Stimulated activated CD8-positive, alpha-beta memory T cell treated with anti-CD3 and anti-CD28 coated beads, Interleukin-2, amount 100 ng/mL, for 1 hour (primary cell): ENCODE data around the gene SOBP.
"Not testable (repeated sequence)": the region's sequence is repeated elsewhere in the genome, so short reads cannot be mapped to it uniquely, and the experiment has no call there.

Source experiments
- DNase-seq, 2 donors: peaks; one replicate each; pipeline ENCODE4 v3.0.0-alpha.2; 2020; ENCODE audit warnings: low read depth in 2 of 2

SOBP gene, protein sequence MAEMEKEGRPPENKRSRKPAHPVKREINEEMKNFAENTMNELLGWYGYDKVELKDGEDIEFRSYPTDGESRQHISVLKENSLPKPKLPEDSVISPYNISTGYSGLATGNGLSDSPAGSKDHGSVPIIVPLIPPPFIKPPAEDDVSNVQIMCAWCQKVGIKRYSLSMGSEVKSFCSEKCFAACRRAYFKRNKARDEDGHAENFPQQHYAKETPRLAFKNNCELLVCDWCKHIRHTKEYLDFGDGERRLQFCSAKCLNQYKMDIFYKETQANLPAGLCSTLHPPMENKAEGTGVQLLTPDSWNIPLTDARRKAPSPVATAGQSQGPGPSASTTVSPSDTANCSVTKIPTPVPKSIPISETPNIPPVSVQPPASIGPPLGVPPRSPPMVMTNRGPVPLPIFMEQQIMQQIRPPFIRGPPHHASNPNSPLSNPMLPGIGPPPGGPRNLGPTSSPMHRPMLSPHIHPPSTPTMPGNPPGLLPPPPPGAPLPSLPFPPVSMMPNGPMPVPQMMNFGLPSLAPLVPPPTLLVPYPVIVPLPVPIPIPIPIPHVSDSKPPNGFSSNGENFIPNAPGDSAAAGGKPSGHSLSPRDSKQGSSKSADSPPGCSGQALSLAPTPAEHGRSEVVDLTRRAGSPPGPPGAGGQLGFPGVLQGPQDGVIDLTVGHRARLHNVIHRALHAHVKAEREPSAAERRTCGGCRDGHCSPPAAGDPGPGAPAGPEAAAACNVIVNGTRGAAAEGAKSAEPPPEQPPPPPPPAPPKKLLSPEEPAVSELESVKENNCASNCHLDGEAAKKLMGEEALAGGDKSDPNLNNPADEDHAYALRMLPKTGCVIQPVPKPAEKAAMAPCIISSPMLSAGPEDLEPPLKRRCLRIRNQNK

DNA sequence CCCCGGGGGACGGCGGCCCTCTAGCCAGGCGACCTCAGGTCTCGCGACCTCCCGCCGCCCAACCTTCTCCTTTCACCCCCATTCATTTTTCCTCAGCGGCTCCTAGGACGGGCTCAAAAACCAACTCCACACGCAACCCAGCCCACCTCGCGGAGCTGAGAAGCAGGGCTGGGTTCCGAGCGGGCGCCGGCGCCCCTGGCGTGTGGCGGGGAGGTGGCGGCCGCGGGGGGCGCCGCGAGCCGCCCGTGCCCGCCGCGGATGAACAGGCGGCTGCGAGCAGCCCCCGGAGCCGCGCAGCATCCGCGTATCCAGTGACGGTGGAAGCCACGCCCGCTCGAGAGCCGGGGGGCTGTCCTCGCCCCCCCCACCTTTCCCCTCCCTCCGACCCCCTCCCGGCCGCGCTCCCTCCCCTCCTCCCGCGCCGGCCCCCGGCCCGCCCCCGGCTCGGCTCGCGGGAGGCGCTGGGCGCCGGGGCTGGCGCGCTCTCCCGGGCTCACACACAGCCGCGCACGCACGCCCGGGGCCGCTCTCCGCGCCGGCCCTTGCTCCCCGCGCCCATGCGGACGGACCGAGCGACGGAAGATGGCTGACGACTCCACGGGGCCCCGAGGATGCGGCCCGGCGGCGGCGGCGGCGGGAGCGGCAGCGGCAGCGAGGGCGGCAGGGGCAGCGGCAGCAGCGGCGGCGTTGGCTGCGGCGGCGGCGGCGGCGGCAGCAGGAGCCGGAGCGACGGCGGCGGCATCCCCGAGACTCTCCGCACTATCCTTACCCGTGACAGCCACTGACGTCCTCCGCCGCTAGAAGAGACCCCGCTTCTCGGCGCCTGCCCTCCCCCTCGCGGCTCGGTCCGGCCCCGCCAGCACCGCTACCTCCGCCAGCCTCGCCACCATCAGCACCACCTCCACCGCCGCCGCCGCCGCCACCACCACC, at the start of gene SOBP:
Gene SOBP, plus strand, starts transcription at position 482 of the 930 bp plus-strand sequence. CDS start 500 bp downstream, outside the sequence.
- peak in 1 of 2 donors; percentile 18 for DNase-seq

DNA sequence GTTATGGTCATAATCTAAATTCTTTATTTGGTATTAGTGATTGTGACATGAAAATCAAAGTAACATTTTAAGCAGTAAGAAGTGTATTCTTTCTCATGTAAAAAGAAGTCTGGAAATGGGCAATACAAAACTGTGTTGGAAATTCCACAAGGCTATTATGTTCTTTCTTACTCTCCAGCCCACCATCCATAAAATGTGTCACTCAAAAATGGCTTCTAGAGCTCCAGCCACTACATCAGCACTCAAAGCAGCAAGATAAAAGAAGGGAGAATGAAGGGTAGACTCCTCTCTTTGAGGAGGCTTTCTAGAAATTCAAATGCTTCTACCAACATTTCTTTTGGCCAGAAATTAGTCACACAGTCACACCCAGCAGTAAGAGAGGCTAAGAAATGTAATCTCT, 49.0 kb upstream of the SOBP start:
- DNase-seq, result no peak

DNA sequence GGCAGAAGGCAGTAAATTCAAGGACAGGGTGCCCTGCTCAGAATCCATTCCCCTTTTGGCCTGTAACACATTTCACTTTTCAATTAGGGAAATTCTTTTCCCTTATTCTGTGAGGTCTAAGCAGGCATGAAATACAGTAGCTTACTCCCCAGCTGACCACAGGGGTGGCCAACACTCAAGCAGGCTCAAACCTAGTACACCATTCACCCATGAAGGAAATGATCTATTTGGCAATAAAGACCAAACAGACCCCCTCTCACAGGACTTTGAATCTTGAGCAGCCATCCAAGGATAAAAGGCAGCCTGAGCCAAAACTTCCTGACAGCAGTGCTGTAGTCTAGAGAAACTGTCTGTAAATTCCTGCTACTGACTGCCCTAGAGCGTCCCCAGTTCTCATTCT, 48.2 kb upstream of the SOBP start:
- no peak for DNase-seq

DNA sequence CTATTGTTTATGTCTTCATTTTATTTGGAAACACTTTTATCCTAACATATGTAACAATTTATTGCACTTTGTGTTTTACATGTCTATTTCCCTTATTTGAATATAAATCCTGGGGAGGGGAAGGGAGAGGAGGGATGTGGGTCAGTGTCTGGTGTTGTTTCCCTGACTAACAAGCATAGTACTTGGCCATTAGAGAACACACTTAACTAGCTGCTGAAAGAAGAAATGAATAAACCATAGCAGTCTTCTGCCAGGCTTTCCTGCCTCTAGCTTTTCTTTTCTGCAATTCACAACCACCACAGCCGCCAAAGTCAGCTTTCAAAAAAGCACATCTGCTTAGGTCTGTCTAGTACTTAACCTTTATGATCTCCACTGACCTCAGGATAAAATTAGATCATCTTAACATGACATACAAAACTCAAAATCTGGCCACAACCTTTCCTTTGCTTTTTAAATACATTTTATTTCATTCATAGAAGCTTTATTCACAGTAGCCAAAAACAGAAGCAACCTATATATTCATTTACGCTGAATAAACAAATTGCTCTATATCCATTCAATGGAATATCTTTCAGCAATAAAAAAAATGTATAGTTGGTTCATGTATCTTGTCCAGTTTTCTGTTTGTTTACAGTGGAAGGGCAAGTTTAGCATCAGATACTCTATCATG, 46.8 kb upstream of the SOBP start:
- DNase-seq, result no peak

DNA sequence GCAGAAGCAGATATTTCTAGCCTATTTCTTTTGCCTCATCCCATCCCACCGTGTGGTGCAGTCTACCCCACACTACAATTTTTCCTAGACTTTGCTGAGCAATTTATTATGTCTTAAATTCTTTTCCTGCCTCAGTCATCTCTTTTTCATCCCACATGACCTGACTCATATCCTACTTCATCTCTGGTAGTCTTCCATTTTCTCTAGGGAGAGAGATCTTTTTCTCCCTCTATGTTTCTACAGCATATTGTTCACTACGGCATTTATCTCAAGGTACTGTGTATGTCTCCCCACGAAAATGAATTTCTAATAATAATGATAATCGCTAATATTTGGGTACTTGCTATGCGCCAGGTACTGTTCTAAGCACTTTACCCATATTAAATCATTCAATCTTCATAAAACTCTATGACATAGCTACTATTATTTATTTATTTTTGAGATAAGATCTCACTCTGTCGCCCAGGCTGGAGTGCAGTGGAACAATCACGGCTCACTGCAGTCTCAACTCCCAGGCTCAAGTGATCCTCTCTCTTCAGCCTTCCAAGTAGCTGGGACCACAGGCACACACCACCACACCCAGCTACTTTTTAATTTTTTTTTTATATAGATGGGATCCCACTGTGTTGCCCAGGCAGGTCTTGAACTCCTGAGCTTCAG, 46.2 kb upstream of the SOBP start:
- no peak for DNase-seq

DNA sequence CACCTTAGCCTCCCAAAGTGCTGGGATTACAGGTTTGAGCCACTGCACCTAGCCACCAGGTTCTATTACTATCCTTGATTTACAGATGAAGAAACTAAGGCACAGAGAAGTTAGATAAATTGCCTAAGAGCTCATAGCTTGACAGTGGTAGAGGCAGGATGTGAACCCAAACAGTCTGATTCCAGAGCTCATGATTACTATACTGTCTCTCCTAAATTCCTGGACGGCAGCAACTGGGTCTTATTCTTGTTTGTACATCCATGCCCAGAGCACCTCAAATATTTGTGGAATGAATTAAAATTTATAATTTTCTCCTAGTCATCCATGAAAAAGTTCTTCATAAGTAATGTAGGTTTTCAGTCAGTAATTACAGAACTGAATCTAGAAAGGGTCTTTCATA, 45.6 kb upstream of the SOBP start:
- no peak for DNase-seq

DNA sequence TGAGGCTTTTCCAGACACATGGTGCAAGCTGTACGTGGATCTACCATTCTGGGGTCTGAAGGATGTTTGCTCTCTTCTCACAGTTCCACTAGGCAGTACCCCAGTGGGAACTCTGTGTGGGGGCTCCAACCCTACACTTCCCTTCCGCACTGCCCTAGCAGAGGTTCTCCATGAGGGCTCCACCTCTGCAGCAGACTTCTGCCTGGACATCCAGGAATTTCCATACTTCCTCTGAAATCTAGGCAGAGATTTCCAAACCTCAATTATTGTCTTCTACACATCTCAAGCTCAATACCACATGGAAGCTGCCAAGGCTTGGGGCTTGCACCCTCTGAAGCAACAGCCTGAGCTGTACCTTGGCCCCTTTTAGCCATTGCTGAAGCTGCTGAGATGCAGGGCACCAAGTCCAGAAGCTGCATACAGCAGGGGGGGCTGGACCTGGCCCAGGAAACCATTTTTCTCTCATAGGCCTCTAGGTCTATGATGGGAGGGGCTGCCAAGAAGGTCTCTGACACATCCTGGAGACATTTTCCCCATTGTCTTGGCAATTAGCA, 42.2 kb upstream of the SOBP start:
- DNase-seq, result no peak

DNA sequence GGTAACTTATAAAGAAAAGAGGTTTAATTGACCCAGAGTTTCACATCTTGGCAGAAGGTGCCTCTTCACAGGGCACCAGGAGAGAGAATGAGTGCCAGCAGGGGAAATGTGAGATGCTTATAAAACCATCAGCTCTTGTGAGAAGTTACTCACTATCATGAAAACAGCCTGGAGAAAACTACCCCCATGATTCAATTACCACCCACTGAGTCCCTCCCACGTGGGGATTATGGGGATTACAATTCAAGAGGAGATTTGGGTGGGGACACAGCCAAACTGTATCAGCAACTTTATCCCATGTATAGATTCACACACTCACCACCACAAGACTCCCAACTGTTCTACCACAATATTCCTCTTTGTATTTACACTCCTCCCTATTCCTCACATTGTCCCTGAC, 41.1 kb upstream of the SOBP start:
- no peak for DNase-seq

DNA sequence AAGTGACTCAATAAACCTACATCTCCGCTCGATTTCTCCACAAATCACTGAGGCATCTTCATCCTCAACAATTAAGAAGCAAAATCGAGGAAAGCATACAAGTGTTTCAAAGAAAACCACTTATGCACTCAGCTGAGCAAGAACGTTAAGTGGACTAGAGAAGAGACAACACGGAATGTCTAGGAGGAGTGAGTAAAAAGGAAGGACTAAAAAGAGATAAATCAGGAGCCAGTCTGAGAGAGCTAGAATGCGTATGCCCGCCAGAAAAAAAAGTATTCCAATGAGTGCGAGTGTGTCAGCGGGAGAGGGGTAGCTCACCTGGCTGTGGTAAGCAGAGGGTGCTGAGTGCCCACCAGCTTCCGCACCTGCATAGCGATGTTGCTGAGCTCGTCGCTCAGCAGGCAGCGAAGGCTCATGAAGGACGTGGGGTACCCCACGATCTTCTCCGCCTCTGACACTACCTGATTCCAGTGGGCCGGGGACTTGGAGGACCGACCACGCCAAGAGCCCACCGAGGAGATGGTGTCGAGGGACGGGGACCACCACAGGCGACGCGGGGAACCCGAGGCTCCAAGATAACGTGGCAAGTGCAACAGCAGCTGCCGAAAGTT, 31.1 kb upstream of the SOBP start:
- DNase-seq, result peak in 1 of 2 donors; percentile 0

DNA sequence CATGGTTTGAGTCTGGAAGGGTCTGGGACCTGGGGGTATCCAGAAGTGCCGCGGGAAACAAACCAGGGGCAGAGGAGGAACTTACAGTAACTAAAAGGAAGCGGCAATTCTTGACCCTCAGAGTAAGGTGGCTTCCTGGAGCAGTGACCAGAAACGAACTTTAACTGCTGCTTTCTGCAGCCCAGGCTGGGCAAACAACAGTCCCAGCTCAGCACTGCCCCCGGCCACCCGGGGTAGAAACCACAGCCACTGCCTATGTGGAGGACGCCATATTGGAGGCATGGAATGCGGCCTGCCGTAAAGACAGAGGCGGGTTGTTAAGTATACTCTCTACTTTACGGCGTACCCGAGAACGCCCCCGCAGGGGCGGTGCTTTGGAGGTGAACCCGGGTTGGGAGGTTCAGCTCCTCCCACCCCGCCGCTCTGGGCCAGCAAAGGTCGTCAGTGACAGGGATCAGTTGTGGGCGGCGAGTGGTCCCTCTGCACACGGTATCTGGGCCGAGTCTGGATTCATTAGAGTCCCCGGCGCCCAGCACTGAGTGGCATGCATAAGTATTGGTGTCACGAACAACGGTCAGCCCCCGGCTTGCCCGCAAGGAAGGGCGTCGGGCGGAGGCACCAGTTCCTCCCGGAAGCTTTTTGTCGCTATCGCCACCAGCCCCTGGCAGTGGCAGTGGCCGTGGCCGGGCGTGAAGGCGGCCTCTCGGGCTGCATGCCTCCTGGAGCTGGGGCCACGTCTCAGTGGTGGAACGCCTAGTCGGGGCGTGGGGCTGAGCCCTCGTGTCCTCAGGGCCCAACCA, 30.4 kb upstream of the SOBP start, which contains the start of gene PDSS2:
Gene PDSS2, minus strand, starts transcription at position 282 of the 800 bp plus-strand sequence. Its CDS starts 279 bp downstream, at position 3.
- peak; percentile 94 for DNase-seq

DNA sequence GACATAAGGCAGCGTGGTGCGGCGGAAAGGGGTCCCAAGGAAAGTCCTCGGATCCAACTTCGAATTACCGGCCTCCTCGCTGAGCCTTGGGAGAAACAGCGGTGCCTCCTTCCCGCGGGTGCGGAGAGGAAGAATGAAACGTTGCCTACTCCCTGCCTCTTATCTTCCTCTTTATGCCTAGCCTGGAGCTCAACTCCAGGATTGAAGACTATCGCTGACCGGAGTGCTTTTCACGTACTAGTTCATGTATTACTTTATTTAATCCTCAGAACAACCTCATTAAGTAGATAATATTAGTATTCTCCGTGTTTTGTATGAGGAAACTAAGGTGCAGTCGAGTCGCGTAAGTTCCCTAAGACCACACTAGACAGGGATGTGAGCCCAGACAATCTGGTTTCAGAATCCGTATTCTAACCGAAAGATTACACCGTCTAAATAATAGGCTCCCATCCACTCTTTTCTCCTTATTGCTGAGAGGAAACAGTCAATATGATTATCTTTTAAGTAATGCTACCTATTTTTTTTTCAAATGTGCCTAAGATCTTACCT, 29.8 kb upstream of the SOBP start:
- no peak for DNase-seq

DNA sequence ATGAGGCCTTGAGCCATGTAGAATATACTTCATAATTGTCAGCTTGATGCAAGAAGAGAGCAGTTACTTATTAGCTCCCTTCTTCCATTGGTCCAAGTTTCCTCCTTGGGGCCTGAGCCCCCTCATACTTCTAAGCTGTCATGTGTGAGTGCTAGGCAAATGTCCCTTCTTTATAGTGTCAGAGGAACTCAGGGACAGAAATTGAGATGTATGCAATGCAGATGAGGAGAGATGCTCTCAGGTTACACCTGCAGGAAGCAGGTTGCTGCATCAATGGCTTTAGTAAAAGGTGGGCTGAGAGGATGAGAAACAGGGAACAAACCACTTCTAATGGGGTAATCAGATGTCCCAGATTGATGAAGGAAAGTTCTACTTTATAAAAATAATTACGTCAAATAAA, 23.9 kb upstream of the SOBP start:
- no peak for DNase-seq

DNA sequence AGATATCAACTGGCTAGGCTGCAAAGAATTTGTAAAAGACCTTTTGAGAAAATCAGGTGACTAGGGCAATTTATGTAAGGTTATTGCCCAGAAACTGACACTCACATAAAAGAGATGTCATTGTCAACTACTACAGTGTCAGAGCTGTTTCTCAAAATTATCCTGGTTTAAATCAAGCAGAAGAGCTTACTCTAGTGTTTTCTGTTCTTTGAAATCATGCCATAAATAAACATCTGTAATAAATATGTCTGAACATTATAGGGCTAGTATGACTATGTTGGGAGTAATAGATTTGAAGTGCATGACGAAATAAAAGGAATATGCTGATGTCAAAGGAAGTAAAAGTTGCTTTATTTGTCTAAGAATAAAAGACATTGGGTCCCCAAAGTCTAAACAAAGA, 19.6 kb upstream of the SOBP start:
- no peak for DNase-seq

DNA sequence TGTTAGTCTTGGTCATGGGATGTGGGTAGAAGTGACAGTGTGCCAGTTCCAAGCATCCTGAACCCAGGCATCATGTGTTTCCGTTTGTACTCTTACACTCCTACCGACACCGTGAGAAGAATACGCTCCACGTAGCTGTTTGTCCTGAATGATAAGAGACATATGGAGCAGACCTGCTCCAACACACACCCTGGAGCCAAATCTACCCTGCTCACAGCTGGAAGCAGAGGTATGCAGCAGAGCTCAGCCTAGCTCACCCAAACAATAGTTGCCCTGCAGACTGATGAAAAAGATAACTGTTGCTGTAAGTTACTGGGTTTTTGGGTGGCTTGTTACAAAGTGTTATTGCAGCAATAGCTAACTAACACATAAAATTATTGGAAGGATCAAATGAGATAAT, 16.3 kb upstream of the SOBP start:
- DNase-seq, result no peak

DNA sequence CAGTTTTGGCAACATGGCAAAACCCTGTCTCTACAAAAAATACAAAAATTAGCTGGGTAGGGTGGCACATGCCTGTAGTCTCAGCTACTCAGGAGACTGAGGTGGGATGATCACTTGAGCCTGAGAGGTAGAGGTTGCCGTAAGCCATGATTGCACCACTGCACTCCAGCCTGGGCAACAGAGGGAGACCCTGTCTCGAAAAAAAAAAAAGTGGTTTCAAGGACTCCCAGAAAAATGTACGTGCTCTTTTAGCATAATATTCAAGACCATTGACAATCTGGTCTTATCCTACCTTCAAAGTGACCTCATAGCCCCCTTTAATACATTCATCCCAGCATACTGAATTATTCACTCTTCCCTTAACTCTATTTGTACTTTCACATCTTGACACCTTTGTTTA, 14.6 kb upstream of the SOBP start:
- DNase-seq, result not testable (repeated sequence)

DNA sequence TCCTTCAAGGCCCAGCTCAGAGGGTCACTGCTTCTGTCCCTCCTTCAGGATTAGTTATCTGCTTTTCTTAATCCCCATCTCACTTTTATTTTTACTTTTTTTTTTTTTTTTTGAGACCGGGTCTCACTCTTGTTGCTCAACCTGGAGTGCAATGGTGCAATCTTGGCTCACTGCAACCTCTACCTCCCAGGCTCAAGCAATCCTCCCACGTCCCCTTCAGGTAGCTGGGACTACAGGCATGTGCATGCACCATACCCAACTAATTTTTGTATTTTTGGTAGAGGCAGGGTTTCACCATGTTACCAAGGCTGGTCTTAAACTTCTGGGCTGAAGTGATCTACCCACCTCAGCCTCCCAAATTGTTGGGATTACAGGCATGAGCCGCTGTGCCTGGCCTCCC, 14.1 kb upstream of the SOBP start:
- not testable (repeated sequence) for DNase-seq

DNA sequence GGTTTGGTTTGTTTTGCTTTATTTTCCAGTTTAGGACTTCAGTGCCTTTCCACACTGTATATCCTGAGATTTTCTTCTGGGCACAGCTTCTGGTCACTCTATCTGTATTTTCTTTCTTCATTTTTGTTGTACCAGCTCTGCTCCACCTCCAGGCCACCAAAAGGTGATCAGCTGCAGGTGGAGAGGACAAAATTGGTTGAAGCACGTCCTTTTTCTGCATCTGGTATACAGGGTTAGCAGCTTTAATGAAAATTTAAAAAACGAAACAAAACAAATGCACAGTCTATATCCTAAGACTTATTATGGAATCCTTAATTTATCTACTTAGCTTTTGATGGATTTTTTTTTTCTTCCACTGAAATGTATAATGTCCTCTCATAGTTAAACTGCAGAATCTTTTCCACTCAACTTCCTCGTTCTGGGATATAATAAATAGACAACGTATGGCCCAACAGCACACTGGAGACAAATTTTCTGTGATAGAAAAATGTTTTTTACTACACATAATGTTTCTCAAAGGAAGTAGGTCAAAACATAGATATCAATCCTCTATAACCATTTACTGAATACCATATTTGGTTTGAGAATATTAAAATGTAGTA, 10.7 kb upstream of the SOBP start:
- no peak for DNase-seq

DNA sequence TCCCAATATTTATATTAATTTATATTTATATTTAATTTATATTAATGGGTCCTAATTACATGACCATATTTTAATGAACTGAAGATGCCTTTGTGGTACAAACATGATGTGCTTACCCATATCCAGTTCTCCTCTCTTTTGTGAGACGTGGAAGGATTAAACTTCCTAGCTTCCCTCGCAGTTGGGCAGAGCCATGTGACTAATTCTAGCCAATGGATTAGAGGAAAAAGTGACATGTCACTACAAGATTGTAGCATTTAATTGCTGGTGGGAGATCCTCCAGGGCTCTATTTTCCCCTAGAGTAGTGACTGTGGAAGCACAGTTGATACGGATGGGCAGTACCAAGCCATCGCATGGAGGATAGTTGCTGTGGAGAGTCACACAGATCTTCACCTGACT, 4.8 kb upstream of the SOBP start:
- DNase-seq, result no peak
